SH-SY5Y (cell line): ENCODE data around the gene DSTN.

ENCODE experiments used
- GATA2 ChIP-seq: IDR thresholded peaks from 2 replicates; pipeline ENCODE4 v1.6.1; 2011; ENCODE audit warnings: mild to moderate bottlenecking, low read depth, low read length
- GATA3 ChIP-seq: IDR thresholded peaks from 2 replicates; pipeline ENCODE4 v1.6.1; 2011; ENCODE audit warnings: low read depth, mild to moderate bottlenecking, low read length, moderate library complexity

The DSTN gene

DNA sequence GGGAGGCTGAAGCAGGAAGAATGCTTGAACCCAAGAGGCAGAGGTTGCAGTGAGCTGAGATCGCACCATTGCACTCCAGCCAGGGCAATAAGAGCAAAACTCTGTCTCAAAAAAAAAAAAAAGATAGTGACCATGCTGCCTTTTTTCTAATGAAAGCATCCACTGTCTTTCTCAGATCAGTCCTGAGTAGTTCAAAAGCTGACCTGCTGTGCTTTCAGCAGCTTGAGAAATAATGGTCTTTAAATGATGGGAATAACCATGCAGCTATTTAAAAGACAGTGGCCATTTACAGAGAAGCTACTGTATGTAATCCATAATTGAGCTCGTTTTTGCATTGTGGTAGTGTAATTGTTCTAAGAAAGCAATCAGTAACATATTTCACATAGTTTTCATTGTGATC is 36.1 kb downstream of the DSTN start:
- TF ChIP-seq GATA3 (no peak), GATA2 (no peak)

DNA sequence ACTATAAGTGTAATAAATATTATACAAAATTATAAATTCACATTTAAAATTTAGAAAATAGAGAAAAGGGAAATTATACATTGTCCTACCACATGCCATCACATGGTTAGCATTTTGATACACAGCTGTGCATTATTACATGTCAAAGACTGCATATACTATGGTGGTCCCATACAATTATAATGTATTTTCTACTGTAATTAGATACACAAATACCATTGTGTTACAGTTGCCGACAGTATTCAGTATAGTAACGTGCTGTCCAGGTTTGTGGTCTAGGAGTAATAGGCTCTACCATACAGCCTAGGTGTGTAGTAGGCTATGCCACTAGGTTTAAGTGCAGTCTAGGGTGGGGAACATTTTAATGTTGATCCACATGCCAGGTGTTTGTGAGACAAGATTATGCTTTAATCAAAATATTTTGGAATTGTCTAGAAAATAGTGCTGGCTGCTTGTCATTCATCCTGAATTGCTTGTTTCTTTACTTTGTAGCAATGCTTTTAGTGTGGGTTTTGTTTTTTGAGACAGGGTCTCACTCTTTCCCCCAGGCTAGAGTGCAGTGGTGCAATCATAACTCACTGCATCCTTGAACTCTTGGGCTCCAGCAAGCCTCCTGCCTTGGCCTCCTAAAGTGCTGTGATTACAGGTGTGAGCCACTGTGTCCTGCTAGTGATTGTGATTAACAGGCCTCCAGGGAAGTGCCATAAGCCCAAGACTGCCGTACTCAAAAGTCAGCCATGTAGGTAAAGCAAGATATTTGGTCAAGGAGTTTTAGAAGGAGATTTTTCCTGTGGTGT is 39.0 kb downstream of the DSTN start:
- TF ChIP-seq GATA2 (no peak), GATA3 (no peak)

DNA sequence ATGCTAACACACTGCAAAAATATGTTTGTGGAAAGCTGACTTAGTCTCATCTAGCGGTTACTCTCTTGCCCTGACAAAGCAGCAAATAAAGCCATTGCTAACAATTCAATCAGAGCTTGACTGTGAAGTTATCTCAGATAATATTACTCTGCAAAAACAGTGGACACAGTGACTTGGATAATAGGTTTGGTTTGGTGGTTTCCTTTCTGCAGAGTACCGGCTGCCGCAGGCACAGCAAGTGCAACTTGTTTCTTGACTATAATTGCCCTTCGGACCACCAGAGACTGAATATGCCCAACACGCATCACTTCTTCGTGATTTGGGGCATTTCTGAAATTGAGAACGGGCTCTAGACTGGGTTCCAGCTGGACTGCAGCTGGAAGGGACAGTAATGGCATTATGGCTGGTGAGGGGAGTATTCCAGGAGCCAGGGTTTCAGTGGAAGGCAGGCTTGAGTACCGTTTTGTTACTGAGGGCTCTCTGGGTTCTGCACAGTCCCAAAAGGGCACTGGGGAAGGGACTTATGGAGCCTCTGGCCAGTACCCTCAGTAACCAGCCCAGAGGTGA is 40.0 kb downstream of the DSTN start:
- TF ChIP-seq GATA3 (no peak), GATA2 (no peak)

DNA sequence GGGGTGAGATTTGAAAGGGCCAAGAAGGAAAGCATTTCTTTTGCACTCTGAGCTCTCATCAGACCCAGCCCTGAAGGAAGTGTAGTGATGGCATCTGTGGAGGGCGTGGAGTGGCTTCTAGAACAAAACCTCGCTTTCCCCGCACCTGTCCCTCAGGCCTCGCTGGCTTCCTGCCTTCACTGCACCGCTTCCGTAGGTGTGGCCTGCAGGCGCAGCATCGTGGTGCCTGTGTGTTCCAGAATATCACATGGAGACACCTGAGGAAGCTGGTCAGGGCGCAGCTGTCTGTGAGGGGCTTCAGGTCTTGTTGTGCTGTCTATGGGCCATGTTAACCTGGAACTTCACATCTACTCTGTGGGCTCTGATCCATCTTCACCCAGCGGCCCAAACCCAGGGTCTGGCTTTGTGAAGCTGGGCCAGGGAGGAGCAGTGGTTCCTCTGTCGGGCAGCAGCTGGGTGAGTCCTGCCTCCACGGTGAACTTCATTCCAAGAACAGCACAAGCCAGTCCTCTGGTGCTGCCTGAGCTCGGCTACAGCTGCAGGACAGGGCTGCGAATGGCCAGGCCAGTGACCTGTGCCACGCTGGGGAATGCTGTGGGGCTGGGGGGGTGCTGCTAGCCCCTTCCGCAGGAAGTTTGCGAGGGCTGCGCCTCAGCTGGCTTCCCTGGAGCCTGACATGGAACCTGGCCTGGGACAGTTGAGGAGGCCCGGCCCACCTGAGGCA is 40.9 kb downstream of the DSTN start:
- TF ChIP-seq GATA2 = no peak
- no peak for TF ChIP-seq GATA3

DNA sequence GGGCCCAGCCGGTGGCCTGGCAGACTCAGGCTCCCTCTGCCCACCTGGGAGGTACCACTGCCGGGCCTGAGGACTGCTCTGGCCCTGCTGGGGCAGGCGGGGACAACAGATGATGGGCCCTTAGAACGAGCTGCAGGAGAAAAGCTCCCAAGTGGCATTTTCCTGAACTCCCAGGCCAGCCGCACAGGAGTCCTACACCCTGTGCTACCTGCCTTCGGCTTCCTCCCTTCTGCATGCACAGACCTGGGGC is 41.3 kb downstream of the DSTN start:
- TF ChIP-seq GATA2 (no peak), GATA3 (no peak)

DNA sequence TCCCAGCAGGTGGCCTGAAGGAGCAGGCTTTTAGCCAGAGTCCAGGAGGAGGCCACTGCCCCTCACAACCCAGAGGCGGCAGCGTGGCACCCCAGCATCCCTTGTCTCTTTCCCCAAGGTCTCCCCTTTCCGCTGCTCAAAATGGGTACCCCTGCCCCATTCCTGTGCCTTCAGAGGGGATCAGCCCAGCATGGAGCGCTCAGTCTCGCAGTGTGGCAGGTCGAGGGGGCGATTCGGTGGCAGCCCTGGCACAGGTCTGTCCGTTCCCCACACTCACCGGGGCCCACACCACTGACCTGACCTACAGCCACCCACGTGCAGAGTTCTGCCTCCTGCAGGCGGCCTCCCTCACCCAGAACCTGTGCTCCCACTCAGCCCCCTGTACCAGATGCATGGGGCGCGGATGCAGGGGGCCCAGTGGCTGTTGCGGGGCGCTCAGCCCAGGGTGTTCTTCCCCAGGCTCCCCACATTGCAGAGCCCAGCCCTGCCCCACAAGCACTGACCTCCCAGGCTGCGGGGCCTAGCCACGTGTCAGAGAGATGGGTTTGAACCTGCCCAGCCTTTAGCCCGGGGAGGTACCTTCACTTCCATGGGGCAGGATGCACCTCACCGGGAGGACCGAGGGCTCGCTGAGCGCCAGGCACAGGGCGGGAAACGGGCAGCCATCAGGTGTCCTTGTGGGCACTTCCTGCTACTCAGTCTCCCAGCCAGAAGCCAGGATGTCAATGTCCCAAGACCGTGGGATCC is 41.8 kb downstream of the DSTN start:
- TF ChIP-seq GATA3 (no peak), GATA2 (no peak)

DNA sequence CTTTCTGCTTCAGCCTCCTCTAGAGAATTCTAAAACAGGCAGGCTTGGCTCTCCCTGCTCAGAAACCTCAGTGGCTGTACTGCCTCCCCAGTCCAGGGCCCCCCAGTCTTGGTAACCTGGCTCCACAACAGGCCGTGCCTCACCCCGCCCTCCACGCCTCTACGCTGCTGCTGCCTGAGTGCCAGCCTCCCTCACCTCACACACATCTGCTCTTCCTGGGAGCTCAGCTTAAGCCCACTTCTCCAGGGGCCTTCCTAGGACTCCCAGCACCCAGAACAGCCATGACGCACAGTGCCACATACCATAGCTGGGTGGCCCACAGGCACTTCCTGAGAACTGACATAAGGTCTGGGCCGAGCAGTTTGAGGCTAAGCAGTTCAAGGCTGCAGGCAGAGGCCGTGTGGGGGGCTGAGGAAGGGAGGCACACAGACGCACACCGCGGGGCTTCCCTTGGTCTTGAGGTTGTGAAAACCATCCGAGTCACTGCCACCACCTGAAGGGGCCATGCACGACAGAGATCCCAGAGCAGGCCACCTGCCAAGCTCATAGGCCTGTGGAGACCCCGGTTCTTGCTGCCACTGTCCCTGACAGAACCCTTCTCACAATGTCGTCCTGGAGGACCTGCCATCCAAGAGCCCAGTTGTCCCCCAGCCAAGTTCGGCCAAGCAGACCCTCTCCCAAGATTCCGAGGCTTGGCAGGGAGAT is 42.6 kb downstream of the DSTN start:
- no peak for TF ChIP-seq GATA2
- TF ChIP-seq GATA3 = no peak

DNA sequence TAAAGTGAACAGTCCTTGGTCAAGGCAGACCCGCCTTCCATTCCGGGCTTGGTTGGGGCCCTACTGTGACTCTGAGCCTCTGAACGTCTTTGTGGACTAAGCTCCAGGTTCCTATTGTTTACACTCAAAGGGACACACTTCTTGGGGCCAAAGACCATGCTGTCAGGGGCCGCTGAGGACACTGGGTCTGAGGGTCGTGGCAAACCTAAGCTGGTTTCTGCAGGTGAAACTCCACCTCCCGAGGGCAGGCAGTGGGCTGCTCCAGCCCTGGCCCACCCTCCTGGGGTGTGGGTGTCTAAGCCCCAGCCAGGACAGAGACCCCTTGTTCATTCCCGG is 43.1 kb downstream of the DSTN start:
- no peak for TF ChIP-seq GATA3
- no peak for TF ChIP-seq GATA2

DNA sequence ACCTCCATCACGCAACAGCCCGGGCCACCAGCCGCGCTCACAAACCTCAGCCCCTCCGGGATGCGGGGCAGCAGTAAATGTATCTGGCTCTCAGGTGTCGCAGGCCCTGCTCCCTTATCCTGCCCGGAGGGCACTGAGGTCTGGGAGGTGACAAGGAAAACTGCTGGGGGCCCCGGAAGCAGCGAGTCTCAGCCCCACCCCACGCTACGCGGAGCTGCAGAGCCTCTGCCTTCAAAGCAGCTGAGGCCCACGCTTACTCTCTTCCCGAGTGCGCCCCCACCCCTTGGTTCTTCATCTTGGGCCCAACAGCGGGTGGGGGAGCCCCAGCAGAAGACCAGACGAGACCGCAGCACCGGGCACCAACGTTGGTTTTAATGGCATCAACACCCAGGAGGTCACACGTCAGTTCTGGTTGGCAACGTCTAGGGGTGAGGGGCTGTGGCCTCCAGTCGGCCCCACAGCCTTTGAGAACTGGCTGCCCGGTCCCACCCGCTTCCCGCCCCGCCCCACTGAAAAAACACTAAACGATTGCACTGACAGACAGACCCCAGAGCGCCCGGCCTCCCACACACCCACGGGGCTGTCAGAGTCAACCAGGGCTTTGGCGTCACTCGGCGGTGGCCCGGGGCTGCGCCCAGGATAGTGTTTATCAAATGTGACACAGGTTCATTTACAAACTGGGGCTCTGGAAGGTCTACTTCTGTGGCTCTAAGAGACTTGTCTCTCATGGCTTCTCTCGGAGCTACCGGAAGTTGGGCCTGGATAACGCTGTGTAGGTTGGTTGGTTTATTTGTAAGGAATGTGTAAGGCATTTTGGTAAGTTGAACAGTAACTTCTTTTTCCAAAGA is 43.7 kb downstream of the DSTN start:
- TF ChIP-seq GATA3 (no peak), GATA2 (no peak)

DNA sequence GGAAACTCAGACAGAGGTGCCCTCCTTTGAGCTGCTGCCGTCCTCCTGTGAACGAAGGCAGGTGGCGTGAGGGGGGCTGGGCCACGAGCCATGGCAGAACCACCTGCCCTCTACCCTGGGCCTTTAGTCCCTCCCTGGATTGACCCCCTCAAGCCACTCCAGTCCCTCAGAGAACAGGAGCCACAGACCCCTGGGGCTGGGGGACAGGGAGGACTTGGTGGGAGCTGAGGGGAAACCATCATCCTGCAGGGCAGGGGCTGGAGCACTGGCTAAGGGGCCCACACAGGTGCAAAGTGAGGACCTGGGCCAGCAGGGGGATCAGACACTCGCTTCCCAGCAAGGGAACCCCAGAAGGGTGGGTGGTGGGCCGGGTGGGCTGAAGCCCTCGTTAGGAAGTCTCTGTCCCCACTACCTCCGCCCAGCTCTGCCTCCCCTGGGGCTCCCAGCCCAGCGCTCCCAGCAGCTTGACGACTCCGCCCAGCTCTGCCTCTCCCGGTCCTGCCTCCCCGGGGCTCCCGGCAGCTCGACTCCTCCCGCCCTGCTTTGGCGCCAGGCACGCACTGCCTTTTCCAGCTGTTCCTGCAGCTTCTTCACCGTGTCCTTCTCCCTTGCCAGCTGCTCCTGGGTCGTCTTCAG is 44.4 kb downstream of the DSTN start:
- TF ChIP-seq GATA3 (no peak), GATA2 (no peak)

DNA sequence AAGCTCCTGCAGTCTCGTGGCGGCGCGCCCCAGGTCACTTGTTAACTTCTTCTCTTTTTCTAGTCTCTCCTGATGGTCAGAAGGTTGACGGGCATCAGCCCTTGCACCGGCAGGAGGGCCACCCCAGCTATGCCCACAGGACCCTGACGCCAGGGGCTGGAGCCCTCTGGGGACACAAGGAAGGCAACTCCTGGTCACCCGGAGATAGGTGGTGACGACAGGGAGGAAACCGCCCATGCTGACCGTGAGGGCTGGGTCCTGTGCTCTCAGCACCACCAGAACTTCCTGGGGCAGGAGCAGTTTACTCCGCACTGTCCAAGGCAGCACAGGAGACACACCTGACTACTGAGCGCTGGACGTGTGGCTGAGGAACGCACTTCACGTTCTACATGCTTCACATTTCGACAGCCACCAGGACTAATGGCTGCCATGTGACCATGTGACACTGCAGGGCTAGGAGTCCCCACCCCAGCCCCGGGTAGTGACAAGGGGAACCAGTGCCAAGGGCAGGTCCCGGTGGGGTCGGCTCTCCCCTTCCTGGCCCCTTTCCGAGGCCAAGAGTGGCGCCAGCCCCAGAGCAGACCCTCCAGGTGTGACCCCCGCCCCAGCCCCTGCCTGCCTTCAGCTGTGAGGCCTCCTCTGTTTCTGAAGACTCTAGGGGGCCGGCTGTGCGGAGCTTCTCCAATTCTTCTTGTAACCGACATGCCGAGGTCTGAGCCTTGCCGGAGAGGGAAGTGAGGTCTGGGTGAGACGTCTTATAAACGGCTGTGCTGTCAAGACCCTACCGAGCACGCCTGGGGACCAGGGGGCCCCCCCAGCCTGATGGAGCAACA is 45.2 kb downstream of the DSTN start:
- TF ChIP-seq GATA2 (no peak), GATA3 (no peak)
